GM21447 (cell line): ENCODE measurements around the gene SUPT4H1.

Experiments
- ATAC-seq: cut with Tn5 transposase; IDR thresholded peaks from one replicate; pipeline ENCODE4 v1.9.1; 2021; ENCODE audit not compliant: unreplicated experiment

The SUPT4H1 gene

GRCh38 chr17:58365185-58365979 is 13.4 kb upstream of the SUPT4H1 start:
- ATAC-seq = no peak

GRCh38 chr17:58364270-58364942 is 12.4 kb upstream of the SUPT4H1 start:
- no peak for ATAC-seq

- no peak for ATAC-seq
Measured at GRCh38 chr17:58363457-58364185, 11.6 kb upstream of the SUPT4H1 start.

- no peak for ATAC-seq
Measured at GRCh38 chr17:58362368-58363014, 10.5 kb upstream of the SUPT4H1 start.

GRCh38 chr17:58360296-58361063 is 8.5 kb upstream of the SUPT4H1 start:
- ATAC-seq = no peak

- no peak for ATAC-seq
Measured at GRCh38 chr17:58358408-58359172, 6.6 kb upstream of the SUPT4H1 start.

GRCh38 chr17:58357312-58358297 is 5.6 kb upstream of the SUPT4H1 start:
- ATAC-seq = no peak

- no peak for ATAC-seq
Measured at GRCh38 chr17:58356231-58356630, 4.2 kb upstream of the SUPT4H1 start.

GRCh38 chr17:58354541-58355216 is 2.7 kb upstream of the SUPT4H1 start:
- no peak for ATAC-seq

GRCh38 chr17:58353389-58353825 is 1.4 kb upstream of the SUPT4H1 start:
- no peak for ATAC-seq

GRCh38 chr17:58352596-58353388 is 791 bp upstream of the SUPT4H1 start:
- peak; percentile 18 for ATAC-seq

- ATAC-seq = no peak
Measured at GRCh38 chr17:58351182-58351581, 819 bp downstream of the SUPT4H1 start.

GRCh38 chr17:58348038-58348437 is 4.0 kb downstream of the SUPT4H1 start:
- no peak for ATAC-seq

- no peak for ATAC-seq
Measured at GRCh38 chr17:58345500-58345899, 6.5 kb downstream of the SUPT4H1 start.

- ATAC-seq = peak; percentile 64
Measured at GRCh38 chr17:58344791-58345157, 7.2 kb downstream of the SUPT4H1 start.

- peak; percentile 85 for ATAC-seq
Measured at GRCh38 chr17:58344047-58344790, 7.8 kb downstream of the SUPT4H1 start.

GRCh38 chr17:58343131-58343530 is 8.9 kb downstream of the SUPT4H1 start:
- no peak for ATAC-seq
